HCT116 (cell line): Measurements from ENCODE around the gene RPL15. TPM values are rescaled to one million over a fixed set of nuclear protein-coding genes. Genes with fewer than 3 reads are reported as not detected.

Experiments
- ATAC-seq: fragments of 200-7000 bp; cut with Tn5 transposase; 2 replicates; pipeline ENCODE4 v1.9.1; 2020; ENCODE audit warnings: mild to moderate bottlenecking, moderate library complexity
- BruUV-seq: library from RNA; stranded (reverse); fragments of 400-500 nt; replicated peaks from 2 replicates; lab custom pipeline; 2021; lab: Mats Ljungman, UMichigan
- CTCF ChIA-PET: fragments of 300-600 bp; sonication (Branson Sonifier 250); formaldehyde crosslinking; loops from one replicate; lab custom pipeline; 2021; ENCODE audit warnings: antibody characterized with exemption; lab: Charles Lee
- POLR2A ChIA-PET: fragments of 300-600, 350-600 bp; sonication (Branson Sonifier 250); formaldehyde crosslinking; loops from one replicate; lab custom pipeline; 2021; ENCODE audit warnings: antibody characterized with exemption; lab: Charles Lee
- RAD21 ChIA-PET, 2 experiments: fragments of 300-600 bp; sonication (Branson Sonifier 250); formaldehyde crosslinking; loops; one replicate each; lab custom pipeline; 2023; ENCODE audit warnings: low total read pairs in 2 of 2; ENCODE audit not compliant: uncharacterized antibody in 2 of 2, unreplicated experiment in 2 of 2, low non-redundant PET in 1 of 2; lab: Charles Lee
- DNase-seq: peaks from one replicate; pipeline ENCODE4 v3.0.0-alpha.2; 2010; ENCODE audit warnings: low read depth, low spot score
- H2AFZ ChIP-seq: fragments of 200-600 bp; shearing (Covaris generic), sonication (generic); 2 replicates; pipeline ENCODE4 v1.6.1; 2017; ENCODE audit warnings: low read depth, mixed run types, mixed read lengths, antibody characterized with exemption, low read length; ENCODE audit not compliant: poor library complexity, severe bottlenecking
- H3K27ac ChIP-seq: 2 replicates; pipeline ENCODE4 v1.5.1; 2012; ENCODE audit warnings: low read depth, low read length
- H3K27me3 ChIP-seq: fragments of 200-600 bp; sonication (generic); 2 replicates; pipeline ENCODE4 v1.6.1; 2016; ENCODE audit warnings: mixed run types, low read length, mixed read lengths; ENCODE audit not compliant: insufficient read depth
- H3K36me3 ChIP-seq, 2 experiments: fragments of 200-500 bp in 1 of 2; fragments of 200-600 bp in 1 of 2; sonication (Bioruptor generic) in 1 of 2; sonication (generic) in 1 of 2; 2 replicates each; pipeline versions ENCODE4 v1.5.1 to v1.6.1; 2014 to 2016; ENCODE audit warnings: low read length in 2 of 2, inconsistent platforms in 1 of 2, mixed read lengths in 1 of 2, mixed run types in 1 of 2; ENCODE audit not compliant: insufficient read depth in 2 of 2, control insufficient read depth in 1 of 2
- H3K4me1 ChIP-seq, 2 experiments: fragments of 200-600 bp in 1 of 2; sonication (generic) in 1 of 2; 2 replicates each; pipeline versions ENCODE4 v1.5.1 to v1.6.1; 2012 to 2017; ENCODE audit warnings: low read length in 2 of 2, inconsistent platforms in 1 of 2, mild to moderate bottlenecking in 1 of 2, mixed read lengths in 1 of 2, mixed run types in 1 of 2, moderate library complexity in 1 of 2; ENCODE audit not compliant: insufficient read depth in 2 of 2, control insufficient read depth in 1 of 2
- H3K4me2 ChIP-seq: fragments of 200-600 bp; sonication (generic); 2 replicates; pipeline ENCODE4 v1.6.1; 2017; ENCODE audit warnings: mixed run types, low read length, mixed read lengths
- H3K4me3 ChIP-seq, 2 experiments: fragments of 200-600 bp in 1 of 2; sonication (generic) in 1 of 2; replicated peaks in 1 of 2; 2 replicates each; pipeline ENCODE4 v1.5.1; 2011 to 2016; ENCODE audit warnings: low read length in 2 of 2, control low read depth in 1 of 2, low read depth in 1 of 2, mild to moderate bottlenecking in 1 of 2, mixed read lengths in 1 of 2, mixed run types in 1 of 2
- H3K79me2 ChIP-seq: fragments of 200-600 bp; sonication (generic); 2 replicates; pipeline ENCODE4 v1.6.1; 2017; ENCODE audit warnings: mild to moderate bottlenecking, mixed run types, low read length, moderate library complexity, mixed read lengths; ENCODE audit not compliant: insufficient read depth
- H3K9ac ChIP-seq: fragments of 200-600 bp; sonication (generic); 2 replicates; pipeline ENCODE4 v1.6.1; 2016; ENCODE audit warnings: low read length, mixed read lengths
- H3K9me2 ChIP-seq: fragments of 200-600 bp; sonication (generic), shearing (Covaris generic); 2 replicates; pipeline ENCODE4 v1.6.1; 2017; ENCODE audit warnings: mixed run types, mild to moderate bottlenecking, moderate library complexity; ENCODE audit not compliant: insufficient read depth
- H3K9me3 ChIP-seq, 2 experiments: fragments of 200-500 bp in 1 of 2; fragments of 200-600 bp in 1 of 2; sonication (Bioruptor generic) in 1 of 2; sonication (generic) in 1 of 2; 2 replicates each; pipeline ENCODE4 v1.6.1; 2014 to 2017; ENCODE audit warnings: low read length in 2 of 2, mixed read lengths in 2 of 2, inconsistent platforms in 1 of 2, low read depth in 1 of 2, mild to moderate bottlenecking in 1 of 2, mixed run types in 1 of 2, moderate library complexity in 1 of 2; ENCODE audit not compliant: control insufficient read depth in 1 of 2, insufficient read depth in 1 of 2
- H4K20me1 ChIP-seq: fragments of 200-600 bp; sonication (generic), shearing (Covaris generic); 2 replicates; pipeline ENCODE4 v1.6.1; 2017; ENCODE audit warnings: mixed run types, mild to moderate bottlenecking, moderate library complexity; ENCODE audit not compliant: insufficient read depth
- CBX3 ChIP-seq: IDR thresholded peaks from 2 replicates; pipeline ENCODE4 v1.6.1; 2012; ENCODE audit warnings: low read depth
- CEBPB ChIP-seq: IDR thresholded peaks from 2 replicates; pipeline ENCODE4 v1.6.1; 2012; ENCODE audit warnings: low read depth
- ELF1 ChIP-seq: IDR thresholded peaks from 2 replicates; pipeline ENCODE4 v1.6.1; 2012; ENCODE audit warnings: low read depth, borderline replicate concordance
- EZH2 ChIP-seq: fragments of 200-600 bp; sonication (generic); IDR thresholded peaks from 2 replicates; pipeline ENCODE4 v1.6.1; 2017; ENCODE audit warnings: antibody characterized with exemption, mixed run types
- EZH2phosphoT487 ChIP-seq: fragments of 200-600 bp; IDR thresholded peaks from 2 replicates; pipeline ENCODE4 v1.6.1; 2018; ENCODE audit warnings: antibody characterized with exemption, borderline replicate concordance
- FOSL1 ChIP-seq: IDR thresholded peaks from 2 replicates; pipeline ENCODE4 v1.6.1; 2012; ENCODE audit warnings: low read depth
- JUND ChIP-seq: IDR thresholded peaks from 2 replicates; pipeline ENCODE4 v1.6.1; 2012
- POLR2AphosphoS5 ChIP-seq: IDR thresholded peaks from 2 replicates; pipeline ENCODE4 v1.6.1; 2011; ENCODE audit warnings: mild to moderate bottlenecking, low read depth, low read length, moderate library complexity
- RAD21 ChIP-seq: IDR thresholded peaks from 2 replicates; pipeline ENCODE4 v1.6.1; 2012; ENCODE audit warnings: low read depth, mild to moderate bottlenecking
- REST ChIP-seq: IDR thresholded peaks from 2 replicates; pipeline ENCODE4 v1.6.1; 2012; ENCODE audit warnings: low read depth
- SIN3A ChIP-seq: IDR thresholded peaks from 2 replicates; pipeline ENCODE4 v1.6.1; 2012; ENCODE audit warnings: low read depth
- SP1 ChIP-seq: IDR thresholded peaks from 2 replicates; pipeline ENCODE4 v1.6.1; 2012; ENCODE audit warnings: low read depth
- TCF7L2 ChIP-seq: IDR thresholded peaks from 2 replicates; pipeline ENCODE4 v1.7.0; 2011; ENCODE audit warnings: borderline replicate concordance, inconsistent platforms; ENCODE audit not compliant: insufficient read depth, insufficient read length; ENCODE audit errors: extremely low read depth
- YY1 ChIP-seq: IDR thresholded peaks from 2 replicates; pipeline ENCODE4 v1.6.1; 2011; ENCODE audit warnings: low read length, low read depth, moderate library complexity, mild to moderate bottlenecking; ENCODE audit not compliant: insufficient replicate concordance; ENCODE audit errors: extremely low read depth
- ZBTB33 ChIP-seq: IDR thresholded peaks from 2 replicates; pipeline ENCODE4 v1.6.1; 2011; ENCODE audit warnings: mild to moderate bottlenecking, low read length, moderate library complexity; ENCODE audit not compliant: insufficient replicate concordance; ENCODE audit errors: extremely low read depth
- ZNF274 ChIP-seq: fragments of 200-500 bp; sonication (Bioruptor generic); IDR thresholded peaks from 2 replicates; pipeline ENCODE4 v1.6.1; 2014; ENCODE audit warnings: mild to moderate bottlenecking, low read depth, low read length, inconsistent platforms
- intact Hi-C: fragments of 100-400 bp; cut with micrococcal nuclease; formaldehyde crosslinking; loops from 2 replicates; pipeline ENCODE4 v1.10.0; 2022
- total RNA-seq: library from RNA; stranded (reverse); gene quantifications from one replicate; pipeline ENCODE4 v1.2.1, GENCODE V29; 2021; ENCODE audit not compliant: unreplicated experiment
- TF ChIP-seq, protein P1 (sequence below): IDR thresholded peaks from 2 replicates; pipeline ENCODE4 v1.6.1; 2012
- TF ChIP-seq, protein P2 (sequence below): IDR thresholded peaks from 2 replicates; pipeline ENCODE4 v1.6.1; 2012
- TF ChIP-seq, protein P3 (sequence below), 3 experiments: fragments of 200-600 bp in 1 of 3; sonication (generic) in 1 of 3; IDR thresholded peaks in 2 of 3; conservative IDR thresholded peaks in 1 of 3; 2 replicates each; pipeline ENCODE4 v1.5.1; 2012 to 2017; ENCODE audit warnings: low read depth in 2 of 3, low read length in 2 of 3, antibody characterized with exemption in 1 of 3, borderline replicate concordance in 1 of 3, control low read depth in 1 of 3, mild to moderate bottlenecking in 1 of 3, mixed read lengths in 1 of 3, mixed run types in 1 of 3, moderate library complexity in 1 of 3; ENCODE audit not compliant: insufficient read depth in 1 of 3

Gene RPL15
- total RNA-seq, 1 experiment from 2014 or later = 2,177 TPM

DNA sequence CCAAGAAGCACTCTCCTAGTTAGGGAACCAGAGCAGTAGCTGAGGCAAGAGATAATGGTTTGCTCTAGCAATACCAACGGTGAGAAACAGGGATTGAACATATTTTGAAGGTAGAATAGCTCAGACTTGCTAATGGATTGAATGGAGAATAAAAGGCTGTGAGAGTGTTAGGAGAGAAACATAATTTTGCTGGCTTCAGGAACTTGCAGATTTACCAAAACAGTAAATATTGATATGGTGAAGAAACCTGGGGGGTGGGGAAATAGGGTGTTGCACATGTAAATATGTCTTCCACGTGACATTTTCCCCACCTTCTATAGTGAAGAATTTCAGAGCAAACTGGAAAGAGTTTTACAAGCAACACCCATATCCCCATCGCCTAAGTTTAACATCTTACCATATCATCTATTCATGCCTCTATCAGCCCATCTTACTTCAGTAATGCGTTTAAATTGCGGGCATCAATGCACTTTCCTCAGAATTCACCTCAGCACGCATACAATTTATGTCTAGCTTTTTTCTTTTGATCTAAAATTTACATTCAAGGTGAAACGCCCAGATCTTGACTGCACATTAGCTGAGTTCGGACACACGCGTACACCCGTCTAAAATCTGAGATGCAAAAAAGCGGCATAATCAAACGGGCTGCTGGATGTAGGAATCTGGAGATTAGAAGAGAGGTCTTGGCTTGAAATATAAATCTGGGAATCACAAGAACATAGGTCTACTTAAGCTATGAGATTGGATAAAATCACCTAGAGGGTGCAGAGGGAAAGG is 27.3 kb downstream of the RPL15 start:
- CTCF ChIA-PET = no interaction called here
- Histone ChIP-seq H3K27ac (no peak overlapping the region), H3K4me3 (peak overlapping the region; percentile 55 to 57), H4K20me1 (no peaks in the 10 kb centered on the region), H3K4me1 (peaks cover 34 to 41% of the 10 kb centered on the region in 2 experiments), H2AFZ (no peak overlapping the region), H3K9ac (peak overlapping the region; percentile 92), H3K4me2 (peak overlapping the region; percentile 75)
- DNase-seq = no peak
- intact Hi-C loops = loop anchor here (2.0 kb wide), 1 partner anchor 15 kb away; no protein-coding TSS in a partner anchor
- RAD21 ChIA-PET = no interaction called here
- BruUV-seq = TSS peak; percentile 80
- TF ChIP-seq RAD21 = no peak
- TF ChIP-seq, protein P1, sequence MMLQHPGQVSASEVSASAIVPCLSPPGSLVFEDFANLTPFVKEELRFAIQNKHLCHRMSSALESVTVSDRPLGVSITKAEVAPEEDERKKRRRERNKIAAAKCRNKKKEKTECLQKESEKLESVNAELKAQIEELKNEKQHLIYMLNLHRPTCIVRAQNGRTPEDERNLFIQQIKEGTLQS = no peak
- no peak for TF ChIP-seq CEBPB
- no peak for TF ChIP-seq JUND
- TF ChIP-seq EZH2phosphoT487 = no peak
- no peak for TF ChIP-seq ZNF274
- TF ChIP-seq SIN3A = no peak
- no peak for TF ChIP-seq POLR2AphosphoS5
- TF ChIP-seq, protein P2, sequence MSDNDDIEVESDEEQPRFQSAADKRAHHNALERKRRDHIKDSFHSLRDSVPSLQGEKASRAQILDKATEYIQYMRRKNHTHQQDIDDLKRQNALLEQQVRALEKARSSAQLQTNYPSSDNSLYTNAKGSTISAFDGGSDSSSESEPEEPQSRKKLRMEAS = no peak
- TF ChIP-seq REST = no peak
- no peak for TF ChIP-seq FOSL1
- no peak for TF ChIP-seq TCF7L2
- no peak for TF ChIP-seq YY1
- TF ChIP-seq SP1 = no peak
- TF ChIP-seq, protein P3, sequence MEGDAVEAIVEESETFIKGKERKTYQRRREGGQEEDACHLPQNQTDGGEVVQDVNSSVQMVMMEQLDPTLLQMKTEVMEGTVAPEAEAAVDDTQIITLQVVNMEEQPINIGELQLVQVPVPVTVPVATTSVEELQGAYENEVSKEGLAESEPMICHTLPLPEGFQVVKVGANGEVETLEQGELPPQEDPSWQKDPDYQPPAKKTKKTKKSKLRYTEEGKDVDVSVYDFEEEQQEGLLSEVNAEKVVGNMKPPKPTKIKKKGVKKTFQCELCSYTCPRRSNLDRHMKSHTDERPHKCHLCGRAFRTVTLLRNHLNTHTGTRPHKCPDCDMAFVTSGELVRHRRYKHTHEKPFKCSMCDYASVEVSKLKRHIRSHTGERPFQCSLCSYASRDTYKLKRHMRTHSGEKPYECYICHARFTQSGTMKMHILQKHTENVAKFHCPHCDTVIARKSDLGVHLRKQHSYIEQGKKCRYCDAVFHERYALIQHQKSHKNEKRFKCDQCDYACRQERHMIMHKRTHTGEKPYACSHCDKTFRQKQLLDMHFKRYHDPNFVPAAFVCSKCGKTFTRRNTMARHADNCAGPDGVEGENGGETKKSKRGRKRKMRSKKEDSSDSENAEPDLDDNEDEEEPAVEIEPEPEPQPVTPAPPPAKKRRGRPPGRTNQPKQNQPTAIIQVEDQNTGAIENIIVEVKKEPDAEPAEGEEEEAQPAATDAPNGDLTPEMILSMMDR (IDR thresholded peaks at IDR 0.05 in 2 of 3, conservative IDR thresholded peaks at IDR 0.05 in 1 of 3; ENCODE audit: borderline replicate concordance in 1 of 3, insufficient read depth in 1 of 3, low read depth in 2 of 3, low read length in 2 of 3) = no peak
- no peak for TF ChIP-seq ZBTB33
- TF ChIP-seq ELF1 = no peak
- no peak for TF ChIP-seq EZH2
- TF ChIP-seq CBX3 = no peak
- TF ChIP-seq, all 23 proteins: peak for 0
- POLR2A ChIA-PET = no interaction called here
- H3K9me3 ChIP-seq = no peaks in the 10 kb centered on the region
- H3K9me2 ChIP-seq = no peaks in the 10 kb centered on the region
- no peaks in the 10 kb centered on the region for H3K27me3 ChIP-seq
- H3K79me2 ChIP-seq = peaks cover 31% of the 10 kb centered on the region
- ATAC-seq = no peak
- no peaks in the 10 kb centered on the region for H3K36me3 ChIP-seq
